Chondrocyte (in vitro differentiated cells): Measurements from ENCODE around the gene MDFIC2. TPM values are rescaled to one million over a fixed set of nuclear protein-coding genes. Genes with fewer than 3 reads are reported as not detected.
"Not testable (repeated sequence)": the region's sequence is repeated elsewhere in the genome, so short reads cannot be mapped to it uniquely, and the experiment has no call there.

Source experiments
- DNase-seq: peaks from one replicate; pipeline ENCODE4 v3.0.0; 2021; ENCODE audit warnings: mixed read lengths, low spot score
- H3K27ac Mint-ChIP-seq: one replicate; pipeline ENCODE4 v1.8.0; 2021; ENCODE audit warnings: mild to moderate bottlenecking, moderate library complexity, mixed read lengths; ENCODE audit not compliant: unreplicated experiment
- H3K27me3 Mint-ChIP-seq: 2 replicates; pipeline ENCODE4 v1.8.0; 2021; ENCODE audit warnings: low read depth, mixed read lengths
- H3K36me3 Mint-ChIP-seq: 2 replicates; pipeline ENCODE4 v1.8.0; 2021; ENCODE audit warnings: low read depth, mixed read lengths
- H3K4me1 Mint-ChIP-seq: 2 replicates; pipeline ENCODE4 v1.8.0; 2021; ENCODE audit warnings: low read depth, mild to moderate bottlenecking, mixed read lengths
- H3K4me3 Mint-ChIP-seq: one replicate; pipeline ENCODE4 v1.8.0; 2021; ENCODE audit warnings: mild to moderate bottlenecking, moderate library complexity, mixed read lengths; ENCODE audit not compliant: unreplicated experiment
- H3K9me3 Mint-ChIP-seq: 2 replicates; pipeline ENCODE4 v1.8.0; 2021; ENCODE audit warnings: low read depth, mixed read lengths
- CTCF ChIP-seq: fragments of 200-600 bp; sonication (generic); IDR thresholded peaks from 2 replicates; pipeline ENCODE4 v1.5.0; 2021; ENCODE audit warnings: antibody characterized with exemption, mild to moderate bottlenecking, moderate library complexity
- total RNA-seq: library from RNA; stranded (reverse); gene quantifications from 3 replicates; pipeline ENCODE4 v1.2.1, GENCODE V29; 2021

MDFIC2 gene
- total RNA-seq, 1 donor from 2014 or later, result not detected

DNA sequence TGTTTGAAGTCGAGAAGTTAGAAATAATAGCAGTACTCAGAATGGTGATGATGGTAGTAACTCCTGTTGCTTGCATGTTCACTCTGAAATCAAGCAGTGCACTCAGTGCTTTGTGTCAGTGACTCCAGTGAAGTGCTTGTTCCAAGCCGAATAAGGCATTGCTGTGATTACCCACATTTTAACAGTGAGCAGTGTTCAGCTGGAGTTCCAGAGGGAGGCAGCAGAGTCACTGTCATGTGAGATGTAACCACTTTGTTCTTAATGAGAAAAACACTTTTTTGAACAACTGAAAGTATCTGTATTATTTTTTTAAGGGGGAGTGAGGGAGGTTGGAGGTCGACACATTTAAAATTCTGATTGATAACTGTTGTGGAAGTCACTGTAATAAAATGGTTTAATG, 3.7 kb downstream of the MDFIC2 start:
- Mint-ChIP-seq H3K27ac (no peak overlapping the region), H3K27me3 (no peaks in the 10 kb centered on the region), H3K36me3 (peaks cover 1% of the 10 kb centered on the region), H3K4me3 (no peak overlapping the region), H3K4me1 (peaks cover 3% of the 10 kb centered on the region), H3K9me3 (peaks cover 4% of the 10 kb centered on the region)
- peak; percentile 77 for TF ChIP-seq CTCF
- no peak for DNase-seq

- no peak overlapping the region for H3K4me3 Mint-ChIP-seq
- DNase-seq, result no peak
- TF ChIP-seq CTCF, result no peak
These were observed 5.7 kb downstream of the MDFIC2 start for GRCh38 chr3:70306736-70307135.

GRCh38 chr3:70298385-70298784, 14.1 kb downstream of the MDFIC2 start:
- H3K4me1 Mint-ChIP-seq, result peaks cover 7% of the 10 kb centered on the region
- peaks cover 36% of the 10 kb centered on the region for H3K27me3 Mint-ChIP-seq
- TF ChIP-seq CTCF, result no peak
- no peak overlapping the region for H3K4me3 Mint-ChIP-seq
- H3K27ac Mint-ChIP-seq, result no peak overlapping the region
- DNase-seq, result no peak
- no peaks in the 10 kb centered on the region for H3K36me3 Mint-ChIP-seq
- H3K9me3 Mint-ChIP-seq, result no peaks in the 10 kb centered on the region

More at GRCh38 chr3:70306736-70307135, 5.7 kb downstream of the MDFIC2 start:
- no peak overlapping the region for H3K27ac Mint-ChIP-seq
- H3K36me3 Mint-ChIP-seq, result peaks cover 1% of the 10 kb centered on the region
- peaks cover 4% of the 10 kb centered on the region for H3K9me3 Mint-ChIP-seq
- peaks cover 3% of the 10 kb centered on the region for H3K4me1 Mint-ChIP-seq
- H3K27me3 Mint-ChIP-seq, result peaks cover 7% of the 10 kb centered on the region

DNA sequence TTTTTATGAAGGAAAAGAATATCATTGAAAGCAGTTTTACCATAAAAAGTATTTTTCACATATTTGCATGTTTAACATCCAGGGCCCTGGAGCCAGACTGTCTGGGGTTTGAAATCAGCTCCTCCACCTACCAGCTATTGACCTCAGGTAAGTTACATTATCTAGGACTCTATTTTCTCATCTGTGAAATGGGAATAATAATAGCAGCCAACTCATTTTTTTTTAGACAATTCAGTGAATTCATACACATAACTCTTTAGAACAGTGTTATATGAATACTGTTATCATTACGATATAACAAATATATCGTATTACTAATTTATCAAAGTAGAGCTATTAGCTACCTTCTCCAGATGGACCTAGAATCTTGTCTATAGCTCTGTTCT, 21.3 kb downstream of the MDFIC2 start:
- no peaks in the 10 kb centered on the region for H3K9me3 Mint-ChIP-seq
- no peaks in the 10 kb centered on the region for H3K4me1 Mint-ChIP-seq
- H3K27me3 Mint-ChIP-seq, result peaks cover 7% of the 10 kb centered on the region
- peaks cover 2% of the 10 kb centered on the region for H3K36me3 Mint-ChIP-seq
- H3K4me3 Mint-ChIP-seq, result no peak overlapping the region
- TF ChIP-seq CTCF, result no peak
- H3K27ac Mint-ChIP-seq, result no peak overlapping the region
- no peak for DNase-seq

DNA sequence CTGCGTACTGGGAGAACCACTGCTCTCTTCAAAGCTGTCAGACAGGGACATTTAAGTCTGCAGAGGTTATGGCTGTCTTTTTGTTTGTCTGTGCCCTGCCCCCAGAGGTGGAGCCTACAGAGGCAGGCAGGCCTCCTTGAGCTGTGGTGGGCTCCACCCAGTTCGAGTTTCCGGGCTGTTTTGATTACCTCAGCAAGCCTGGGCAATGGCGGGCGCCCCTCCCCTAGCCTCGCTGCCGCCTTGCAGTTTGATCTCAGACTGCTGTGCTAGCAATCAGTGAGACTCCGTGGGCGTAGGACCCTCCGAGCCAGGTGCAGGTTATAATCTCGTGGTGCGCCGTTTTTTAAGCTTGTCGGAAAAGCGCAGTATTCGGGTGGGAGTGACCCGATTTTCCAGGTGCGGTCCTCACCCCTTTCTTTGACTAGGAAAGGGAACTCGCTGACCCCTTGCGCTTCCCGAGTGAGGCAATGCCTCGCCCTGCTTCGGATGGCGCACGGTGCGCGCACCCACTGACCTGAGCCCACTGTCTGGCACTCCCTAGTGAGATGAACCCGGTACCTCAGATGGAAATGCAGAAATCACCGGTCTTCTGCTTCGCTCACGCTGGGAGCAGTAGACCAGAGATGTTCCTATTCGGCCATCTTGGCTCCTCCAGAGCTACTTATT, 21.9 kb downstream of the MDFIC2 start:
- not testable (repeated sequence) for DNase-seq, H3K27ac Mint-ChIP-seq, H3K4me1 Mint-ChIP-seq, H3K36me3 Mint-ChIP-seq, H3K9me3 Mint-ChIP-seq, H3K27me3 Mint-ChIP-seq, H3K4me3 Mint-ChIP-seq

- Mint-ChIP-seq H3K36me3 (no peaks in the 10 kb centered on the region), H3K4me3 (no peak overlapping the region), H3K27ac (no peak overlapping the region), H3K27me3 (no peaks in the 10 kb centered on the region), H3K4me1 (peaks cover 8% of the 10 kb centered on the region), H3K9me3 (peaks cover 4% of the 10 kb centered on the region)
- no peak for DNase-seq
- TF ChIP-seq CTCF, result no peak
These were observed 30.8 kb downstream of the MDFIC2 start for GRCh38 chr3:70281663-70282062.
